HL-60/S4 treated with phorbol 12-myristate 13-acetate at 8.2 ng/mL for 4 days and 3 days (cell line): ENCODE measurements around the gene ERAL1.
"Not testable (repeated sequence)": the region's sequence is repeated elsewhere in the genome, so short reads cannot be mapped to it uniquely, and the experiment has no call there.

Source experiments
- in situ Hi-C: fragments of 300-500 bp; cut with MboI; formaldehyde crosslinking; loops from 2 replicates; pipeline ENCODE4 v1.15.0; 2022; ENCODE audit warnings: low sequenced_read_pairs

ERAL1 gene

GRCh38 chr17:28878158-28878910 lies 23.5 kb downstream of the ERAL1 start:
- in situ Hi-C loops: no loop called here

DNA sequence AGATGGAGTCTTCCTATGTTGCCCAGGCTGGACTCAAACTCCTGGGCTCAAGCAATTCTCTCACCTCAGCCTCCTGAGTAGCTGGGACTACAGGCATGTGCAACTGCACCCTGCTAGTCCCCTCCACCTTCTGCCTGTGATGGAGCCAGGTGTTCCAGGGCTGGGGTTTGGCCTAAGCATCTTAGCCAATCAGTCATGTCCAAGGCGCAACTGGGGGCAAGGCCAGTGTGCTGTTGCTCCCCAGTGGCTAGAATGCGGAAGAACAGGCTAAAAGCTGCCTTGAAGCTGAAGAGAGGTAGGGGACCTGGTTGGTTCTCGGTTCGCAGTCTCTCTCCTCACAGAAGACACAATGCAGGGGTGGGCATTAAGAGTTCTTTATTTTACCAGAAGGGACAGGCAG lies 24.2 kb downstream of the ERAL1 start:
- in situ Hi-C loops: no loop called here

- in situ Hi-C loops: no loop called here
These were observed 25.2 kb downstream of the ERAL1 start for GRCh38 chr17:28879886-28880571.

GRCh38 chr17:28880572-28880945 lies 25.7 kb downstream of the ERAL1 start:
- in situ Hi-C loops: no loop called here

DNA sequence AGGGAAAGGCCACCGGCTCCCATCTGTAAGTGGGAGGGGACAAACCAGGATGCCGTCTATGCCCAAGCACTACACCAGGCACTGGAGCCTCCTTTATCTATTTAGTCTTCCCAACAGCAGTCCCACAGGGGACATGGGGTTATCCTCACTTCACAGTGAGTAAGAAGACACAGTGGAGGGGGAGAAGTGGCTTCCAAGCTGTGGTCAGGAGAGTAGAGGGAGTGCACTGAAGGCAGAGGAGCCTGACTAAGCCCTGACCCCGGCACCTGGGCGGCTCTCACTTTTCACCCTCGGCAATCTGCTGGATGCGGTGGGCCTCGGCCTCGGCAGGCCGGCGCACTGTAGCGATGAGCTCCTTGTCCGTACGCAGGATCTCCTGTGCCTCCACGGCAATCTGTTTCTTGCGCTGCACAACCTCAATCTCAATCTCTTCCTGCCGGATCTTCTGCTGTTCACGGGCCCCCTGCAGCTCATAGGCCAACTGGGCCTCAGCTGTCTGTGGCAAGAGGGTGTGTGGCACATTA lies 26.8 kb downstream of the ERAL1 start:
- in situ Hi-C loops: no loop called here

GRCh38 chr17:28882154-28882895 lies 27.5 kb downstream of the ERAL1 start:
- in situ Hi-C loops: no loop called here

DNA sequence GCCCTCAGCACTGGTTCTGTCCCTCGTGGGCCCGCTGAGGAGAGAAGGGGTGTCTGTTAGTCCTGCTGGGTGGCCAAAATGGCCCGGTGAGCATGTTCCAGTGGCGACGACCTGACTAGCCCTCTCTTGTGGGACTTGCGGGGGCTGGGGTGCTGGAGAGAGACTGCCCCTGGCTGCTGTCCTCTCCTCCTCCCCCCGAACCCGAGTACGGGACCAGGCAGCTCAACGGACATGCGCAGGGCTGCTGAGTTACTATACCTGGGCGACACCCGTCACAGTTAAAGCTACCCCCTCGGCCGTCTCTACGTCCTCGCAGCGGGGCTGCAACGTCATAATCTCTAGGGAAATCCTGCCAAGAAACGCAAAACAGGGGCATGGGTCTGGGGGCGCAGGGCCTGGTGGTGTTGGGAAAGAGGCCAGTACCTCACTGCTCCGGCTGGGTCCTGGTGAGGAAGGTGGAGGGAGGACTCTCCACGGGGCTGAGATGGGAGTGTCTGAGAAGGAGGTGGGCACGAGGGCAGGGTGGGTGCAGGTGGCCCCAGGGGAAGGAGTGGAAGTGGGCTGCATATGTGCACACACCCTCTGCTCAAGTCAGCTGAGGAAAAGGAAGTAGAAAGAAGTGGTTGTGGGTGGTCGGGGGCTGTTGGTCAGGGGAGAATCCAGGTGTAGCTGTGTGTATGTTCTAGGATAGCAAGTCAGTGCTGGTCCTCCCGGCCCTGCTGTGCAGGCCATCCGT lies 29.3 kb downstream of the ERAL1 start:
- in situ Hi-C loops: no loop called here

DNA sequence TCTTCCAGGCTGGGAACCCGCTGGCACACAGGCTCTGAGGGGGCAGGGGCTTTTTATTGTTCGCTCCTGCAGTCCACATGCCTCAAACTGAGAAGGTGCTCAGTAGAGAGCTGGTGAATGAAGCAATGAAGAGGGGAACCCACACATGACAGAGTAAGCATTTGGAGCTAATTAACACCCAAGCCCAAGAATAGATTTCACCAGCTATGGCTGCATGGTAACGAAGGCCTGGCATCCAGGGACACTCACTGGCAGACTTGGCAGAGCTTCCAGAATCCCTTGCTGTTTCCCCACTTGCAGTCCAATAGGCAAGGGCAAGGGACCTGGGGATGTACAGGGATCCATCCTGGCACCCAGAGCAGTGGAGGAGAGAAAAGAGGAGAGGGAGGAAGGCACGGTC lies 30.5 kb downstream of the ERAL1 start:
- in situ Hi-C loops: no loop called here

- in situ Hi-C loops: no loop called here
These were observed 31.1 kb downstream of the ERAL1 start for GRCh38 chr17:28885951-28886350.

GRCh38 chr17:28887871-28888471 lies 33.2 kb downstream of the ERAL1 start:
- in situ Hi-C loops: no loop called here

DNA sequence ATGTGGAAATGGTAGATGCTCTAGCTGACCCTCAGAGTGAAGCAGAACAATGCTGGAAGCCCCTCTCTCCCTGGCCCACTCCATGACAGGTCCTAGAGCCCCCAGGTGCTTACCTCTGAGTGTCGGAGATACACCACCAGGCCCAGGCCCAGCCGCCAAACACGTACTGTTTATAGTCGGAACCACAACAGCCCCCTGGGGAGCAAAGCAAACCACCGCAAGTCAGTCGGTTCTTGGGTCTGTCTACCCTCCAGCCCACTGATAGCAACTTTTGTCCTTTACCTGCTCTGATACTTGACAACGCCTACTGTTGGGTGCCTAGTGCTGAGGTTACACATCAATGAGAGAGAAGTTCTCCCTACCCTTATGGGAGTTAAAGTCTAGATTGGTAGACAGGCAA lies 34.0 kb downstream of the ERAL1 start:
- in situ Hi-C loops: no loop called here

DNA sequence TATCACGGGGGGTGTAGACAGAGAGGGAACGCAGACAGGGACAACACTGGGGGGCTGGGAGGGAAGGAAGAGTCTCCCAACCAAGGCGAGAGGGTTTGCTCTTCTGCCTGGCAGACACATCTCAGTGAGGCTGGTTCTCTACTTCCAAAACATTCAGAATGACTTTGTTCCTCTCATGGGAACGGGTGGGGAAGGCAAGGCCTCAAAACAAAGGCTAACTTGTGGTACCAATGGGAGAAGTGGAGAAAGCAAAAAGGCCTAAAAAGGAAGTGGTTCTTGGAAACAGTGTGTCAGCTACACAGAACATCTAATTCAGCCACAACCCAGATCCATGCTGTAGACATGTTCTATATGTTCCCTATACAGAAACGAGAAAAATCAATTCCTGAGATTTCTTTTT lies 35.2 kb downstream of the ERAL1 start:
- in situ Hi-C loops: no loop called here

DNA sequence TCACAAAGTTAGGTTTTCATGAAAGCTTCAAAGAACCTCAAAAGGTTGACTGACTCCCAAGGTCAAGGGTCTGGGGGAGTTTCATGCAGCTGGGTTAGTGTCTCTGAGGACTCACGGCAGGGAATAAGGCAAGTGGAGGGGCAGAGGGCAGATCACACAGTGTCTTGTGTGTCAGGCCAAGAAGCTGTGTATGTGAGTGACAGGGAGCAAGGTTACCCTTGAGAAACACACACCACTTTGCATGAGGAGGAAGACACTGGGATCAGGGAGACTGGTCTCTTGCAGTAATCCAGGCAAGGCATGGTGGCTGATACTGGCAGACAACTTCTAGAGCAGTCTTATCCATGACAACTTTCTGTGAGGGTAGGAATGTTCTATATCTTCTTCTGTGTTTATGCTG lies 36.4 kb downstream of the ERAL1 start:
- in situ Hi-C loops: no loop called here

DNA sequence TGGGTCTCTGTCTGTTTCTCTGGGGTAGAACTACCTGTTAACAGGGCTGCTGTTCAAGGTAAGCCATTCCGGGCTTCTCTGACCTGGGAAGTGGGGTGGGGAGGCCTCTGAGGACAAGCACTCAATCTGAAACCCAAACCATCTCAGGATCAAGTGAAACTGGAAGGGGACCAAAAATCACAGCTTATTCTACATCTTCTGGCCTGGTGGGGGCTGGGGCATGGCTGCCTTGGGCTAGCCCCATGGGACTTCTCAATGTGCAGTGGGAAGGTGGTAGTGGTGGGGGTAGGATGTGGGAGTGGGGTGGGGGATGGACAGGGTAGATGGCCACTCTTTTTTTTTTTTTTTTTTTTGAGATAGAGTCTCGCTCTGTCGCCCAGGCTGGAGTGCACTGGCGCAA lies 37.2 kb downstream of the ERAL1 start:
- in situ Hi-C loops: no loop called here

DNA sequence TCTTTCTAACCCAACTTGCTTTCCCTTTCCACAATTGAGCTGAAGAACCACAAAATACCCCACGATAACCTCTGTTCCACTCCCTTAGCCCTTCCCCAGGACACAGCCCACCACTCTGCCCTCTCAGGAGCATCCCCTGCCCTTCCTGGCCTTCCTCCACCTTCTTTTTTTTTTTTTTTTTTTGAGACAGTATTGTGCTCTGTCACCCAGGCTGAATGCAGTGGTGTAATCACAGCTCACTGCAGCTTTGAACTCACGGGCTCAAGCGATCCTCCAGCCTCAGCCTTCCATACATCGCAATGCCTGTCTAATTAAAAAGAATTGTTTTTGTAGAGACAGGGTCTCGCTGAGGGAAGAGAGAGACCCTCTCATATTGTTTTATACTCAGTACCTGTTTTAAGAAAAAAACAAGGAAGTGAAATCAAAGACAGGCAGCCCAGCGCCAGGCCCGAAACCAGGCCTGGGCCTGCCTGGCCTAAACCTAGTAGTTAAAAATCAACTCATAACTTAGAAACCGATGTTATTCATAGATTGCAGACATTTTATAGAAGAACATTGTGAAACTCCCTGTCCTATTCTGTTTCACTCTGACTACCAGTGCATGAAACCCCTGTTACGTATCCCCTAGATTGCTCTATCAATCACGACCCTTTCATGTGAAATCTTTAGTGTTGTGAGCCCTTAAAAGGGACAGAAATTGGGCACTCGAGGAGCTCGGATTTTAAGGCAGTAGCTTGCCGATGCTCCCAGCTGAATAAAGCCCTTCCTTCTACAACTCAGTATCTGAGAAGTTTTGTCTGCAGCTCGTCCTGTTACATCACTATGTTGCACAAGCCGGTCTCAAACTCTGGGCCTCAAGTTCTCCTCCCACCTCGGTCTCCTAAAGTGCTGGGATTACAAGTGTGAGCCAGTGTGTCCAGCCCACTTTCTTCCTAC lies 38.7 kb downstream of the ERAL1 start:
- in situ Hi-C loops: not testable (repeated sequence)

GRCh38 chr17:28895794-28896447 lies 41.1 kb downstream of the ERAL1 start:
- in situ Hi-C loops: no loop called here

DNA sequence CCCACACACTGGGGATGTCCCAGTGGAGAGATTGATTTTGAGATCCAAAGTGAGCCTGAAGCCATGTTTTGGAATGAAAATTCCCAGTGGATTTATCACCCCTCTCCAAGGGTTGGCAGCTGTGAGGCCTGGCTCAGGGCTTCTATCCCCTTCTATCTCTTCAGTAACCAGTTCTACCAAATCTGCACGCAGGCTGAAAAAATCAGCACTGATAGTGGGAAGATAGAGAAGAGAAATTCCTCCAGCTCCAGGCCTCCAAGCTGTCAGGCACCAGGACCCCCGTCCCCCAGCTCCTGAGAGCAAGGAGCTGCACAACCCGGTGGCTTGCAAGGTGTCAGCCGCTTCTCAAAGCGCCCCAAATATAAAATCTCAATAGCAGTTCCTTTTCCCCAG lies 41.7 kb downstream of the ERAL1 start:
- in situ Hi-C loops: no loop called here

- in situ Hi-C loops: no loop called here
These were observed 42.3 kb downstream of the ERAL1 start, which contains the start of gene FLOT2 for GRCh38 chr17:28896884-28897768. TSS of gene FLOT2 (minus strand) at chr17:28897733. CDS start at chr17:28897574, 159 bp downstream.
